ENCODE results near the gene OR11H6.
"Not testable (repeated sequence)": the region's sequence is repeated elsewhere in the genome, so short reads cannot be mapped to it uniquely, and the experiment has no call there.

OR11H6 gene, protein sequence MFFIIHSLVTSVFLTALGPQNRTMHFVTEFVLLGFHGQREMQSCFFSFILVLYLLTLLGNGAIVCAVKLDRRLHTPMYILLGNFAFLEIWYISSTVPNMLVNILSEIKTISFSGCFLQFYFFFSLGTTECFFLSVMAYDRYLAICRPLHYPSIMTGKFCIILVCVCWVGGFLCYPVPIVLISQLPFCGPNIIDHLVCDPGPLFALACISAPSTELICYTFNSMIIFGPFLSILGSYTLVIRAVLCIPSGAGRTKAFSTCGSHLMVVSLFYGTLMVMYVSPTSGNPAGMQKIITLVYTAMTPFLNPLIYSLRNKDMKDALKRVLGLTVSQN

DNA sequence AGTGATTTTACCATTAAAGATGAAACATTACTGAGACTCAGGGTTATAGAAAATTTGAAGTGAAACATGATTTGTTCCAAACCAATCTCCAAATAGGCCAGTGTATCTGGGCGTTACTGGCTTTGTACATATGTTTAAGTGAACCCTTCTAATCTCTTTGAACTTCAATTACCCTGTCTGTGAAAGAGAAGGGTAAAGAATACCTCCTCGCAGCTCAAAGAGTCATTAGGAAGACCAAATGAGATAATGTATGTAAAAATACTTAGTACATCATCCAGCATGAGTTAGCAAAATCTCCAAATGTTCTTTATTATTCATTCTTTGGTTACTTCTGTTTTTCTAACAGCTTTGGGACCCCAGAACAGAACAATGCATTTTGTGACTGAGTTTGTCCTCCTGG is at the start of gene OR11H6:
TSS of gene OR11H6 (plus strand) at position 301 of the 400 bp plus-strand sequence. CDS start at position 301, 0 bp downstream.
- H3K9me3 ChIP-seq, result no peaks in the 10 kb centered on the region
- H3K36me3 ChIP-seq, result no peaks in the 10 kb centered on the region
- H3K27me3 ChIP-seq, result no peaks in the 10 kb centered on the region
- no peak within 1 kb of the TSS for H3K4me3 ChIP-seq (ENCODE audit: low read depth in 1 of 2, low read length in 1 of 2)
- no peaks in the 10 kb centered on the region for H3K4me1 ChIP-seq (ENCODE audit: control insufficient read depth in 1 of 2, insufficient read depth in 1 of 2, low read depth in 1 of 2, low read length in 1 of 2)
- no peak within 1 kb of the TSS for H3K27ac ChIP-seq
- TF ChIP-seq, protein P1, sequence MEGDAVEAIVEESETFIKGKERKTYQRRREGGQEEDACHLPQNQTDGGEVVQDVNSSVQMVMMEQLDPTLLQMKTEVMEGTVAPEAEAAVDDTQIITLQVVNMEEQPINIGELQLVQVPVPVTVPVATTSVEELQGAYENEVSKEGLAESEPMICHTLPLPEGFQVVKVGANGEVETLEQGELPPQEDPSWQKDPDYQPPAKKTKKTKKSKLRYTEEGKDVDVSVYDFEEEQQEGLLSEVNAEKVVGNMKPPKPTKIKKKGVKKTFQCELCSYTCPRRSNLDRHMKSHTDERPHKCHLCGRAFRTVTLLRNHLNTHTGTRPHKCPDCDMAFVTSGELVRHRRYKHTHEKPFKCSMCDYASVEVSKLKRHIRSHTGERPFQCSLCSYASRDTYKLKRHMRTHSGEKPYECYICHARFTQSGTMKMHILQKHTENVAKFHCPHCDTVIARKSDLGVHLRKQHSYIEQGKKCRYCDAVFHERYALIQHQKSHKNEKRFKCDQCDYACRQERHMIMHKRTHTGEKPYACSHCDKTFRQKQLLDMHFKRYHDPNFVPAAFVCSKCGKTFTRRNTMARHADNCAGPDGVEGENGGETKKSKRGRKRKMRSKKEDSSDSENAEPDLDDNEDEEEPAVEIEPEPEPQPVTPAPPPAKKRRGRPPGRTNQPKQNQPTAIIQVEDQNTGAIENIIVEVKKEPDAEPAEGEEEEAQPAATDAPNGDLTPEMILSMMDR (IDR thresholded peaks at IDR 0.05), result no peak

DNA sequence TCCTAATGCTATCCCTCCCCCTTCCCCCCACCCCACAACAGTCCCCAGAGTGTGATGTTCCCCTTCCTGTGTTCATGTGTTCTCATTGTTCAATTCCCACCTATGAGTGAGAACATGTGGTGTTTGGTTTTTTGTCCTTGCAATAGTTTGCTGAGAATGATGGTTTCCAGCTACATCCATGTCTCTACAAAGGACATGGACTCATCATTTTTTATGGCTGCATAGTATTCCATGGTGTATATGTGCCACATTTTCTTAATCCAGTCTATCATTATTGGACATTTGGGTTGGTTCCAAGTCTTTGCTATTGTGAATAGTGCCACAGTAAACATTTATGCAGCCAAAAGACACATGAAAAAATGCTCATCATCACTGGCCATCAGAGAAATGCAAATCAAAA is 49.3 kb upstream of the OR11H6 start:
- not testable (repeated sequence) for H3K36me3 ChIP-seq; H3K27me3 ChIP-seq; H3K4me3 ChIP-seq (ENCODE audit: low read depth in 1 of 2, low read length in 1 of 2); H3K4me1 ChIP-seq (ENCODE audit: control insufficient read depth in 1 of 2, insufficient read depth in 1 of 2, low read depth in 1 of 2, low read length in 1 of 2); H3K27ac ChIP-seq; H3K9me3 ChIP-seq

DNA sequence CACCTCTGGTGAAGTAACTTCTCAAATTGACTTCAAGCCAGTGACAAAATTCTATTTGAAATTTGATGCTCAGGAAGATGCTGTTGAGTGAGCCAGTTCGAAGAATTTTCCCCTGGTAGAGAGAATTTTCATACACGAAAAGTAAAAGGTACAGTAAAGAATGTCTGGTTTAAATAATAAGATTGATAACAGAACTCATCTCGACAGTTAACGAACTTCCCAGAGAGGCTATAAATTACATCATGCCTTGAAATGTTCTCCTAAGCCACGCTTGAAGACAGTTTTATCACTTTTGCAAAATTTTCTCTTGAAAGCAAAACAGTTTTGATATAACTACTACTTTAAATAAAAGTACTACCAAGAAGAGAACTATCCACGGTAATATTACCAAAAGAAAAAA is 47.2 kb upstream of the OR11H6 start:
- Histone ChIP-seq H3K9me3 (no peaks in the 10 kb centered on the region), H3K27me3 (no peaks in the 10 kb centered on the region), H3K4me3 (ENCODE audit: low read depth in 1 of 2, low read length in 1 of 2) (no peak overlapping the region), H3K4me1 (ENCODE audit: control insufficient read depth in 1 of 2, insufficient read depth in 1 of 2, low read depth in 1 of 2, low read length in 1 of 2) (peaks cover 9% of the 10 kb centered on the region in 2 experiments), H3K27ac (no peak overlapping the region), H3K36me3 (no peaks in the 10 kb centered on the region)
- TF ChIP-seq, protein P1 (IDR thresholded peaks at IDR 0.05), result no peak

DNA sequence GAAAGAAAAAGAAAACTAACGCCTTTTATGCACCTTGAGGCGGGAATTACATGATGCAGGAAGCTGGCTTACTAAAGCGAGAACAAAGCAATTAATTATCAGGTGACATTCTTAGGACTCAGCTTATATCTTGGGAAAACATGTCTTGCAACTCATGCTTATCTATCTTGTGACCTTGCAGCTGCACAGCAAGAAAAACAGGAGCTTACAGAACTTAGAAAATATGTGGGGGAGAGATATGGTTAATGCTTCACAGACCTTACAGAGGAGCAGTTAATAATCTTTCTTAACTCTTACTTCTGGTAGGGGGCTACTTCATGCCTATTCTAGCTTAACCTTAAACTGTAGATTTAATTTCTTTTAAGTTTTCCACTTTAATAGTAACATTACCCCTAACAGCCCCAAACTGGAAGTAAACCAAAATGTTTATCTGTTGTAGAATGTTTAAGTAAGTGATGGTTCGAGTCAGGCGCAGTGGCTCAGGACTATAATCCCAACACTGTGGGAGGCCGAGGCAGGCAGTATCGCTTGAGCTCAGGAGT is 46.0 kb upstream of the OR11H6 start:
- H3K4me1 ChIP-seq (ENCODE audit: control insufficient read depth in 1 of 2, insufficient read depth in 1 of 2, low read depth in 1 of 2, low read length in 1 of 2), result peaks cover 9% of the 10 kb centered on the region in 2 experiments
- TF ChIP-seq, protein P1 (IDR thresholded peaks at IDR 0.05), result no peak
- H3K27me3 ChIP-seq, result no peaks in the 10 kb centered on the region
- H3K9me3 ChIP-seq, result no peaks in the 10 kb centered on the region
- no peak overlapping the region for H3K27ac ChIP-seq
- H3K36me3 ChIP-seq, result no peaks in the 10 kb centered on the region
- no peak overlapping the region for H3K4me3 ChIP-seq (ENCODE audit: low read depth in 1 of 2, low read length in 1 of 2)

DNA sequence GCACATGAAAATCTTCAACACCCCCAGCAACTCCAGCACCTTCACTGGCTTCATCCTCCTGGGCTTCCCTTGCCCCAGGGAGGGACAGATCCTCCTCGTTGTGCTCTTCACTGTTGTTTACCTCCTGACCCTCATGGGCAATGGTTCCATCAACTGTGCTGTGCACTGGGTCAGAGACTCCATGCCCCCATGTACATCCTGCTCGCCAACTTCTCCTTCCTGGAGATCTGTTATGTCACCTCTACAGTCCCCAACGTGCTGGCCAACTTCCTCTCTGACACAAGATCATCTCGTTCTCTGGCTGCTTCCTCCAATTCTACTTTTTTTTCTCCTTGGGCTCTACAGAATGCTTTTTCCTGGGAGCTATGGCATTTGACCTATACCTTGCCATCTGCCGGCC is 44.3 kb upstream of the OR11H6 start:
- Histone ChIP-seq H3K4me1 (ENCODE audit: control insufficient read depth in 1 of 2, insufficient read depth in 1 of 2, low read depth in 1 of 2, low read length in 1 of 2) (peaks cover 9% of the 10 kb centered on the region in 2 experiments), H3K9me3 (no peaks in the 10 kb centered on the region), H3K27me3 (no peaks in the 10 kb centered on the region), H3K36me3 (no peaks in the 10 kb centered on the region), H3K27ac (no peak overlapping the region), H3K4me3 (ENCODE audit: low read depth in 1 of 2, low read length in 1 of 2) (no peak overlapping the region)
- TF ChIP-seq, protein P1 (IDR thresholded peaks at IDR 0.05), result no peak

DNA sequence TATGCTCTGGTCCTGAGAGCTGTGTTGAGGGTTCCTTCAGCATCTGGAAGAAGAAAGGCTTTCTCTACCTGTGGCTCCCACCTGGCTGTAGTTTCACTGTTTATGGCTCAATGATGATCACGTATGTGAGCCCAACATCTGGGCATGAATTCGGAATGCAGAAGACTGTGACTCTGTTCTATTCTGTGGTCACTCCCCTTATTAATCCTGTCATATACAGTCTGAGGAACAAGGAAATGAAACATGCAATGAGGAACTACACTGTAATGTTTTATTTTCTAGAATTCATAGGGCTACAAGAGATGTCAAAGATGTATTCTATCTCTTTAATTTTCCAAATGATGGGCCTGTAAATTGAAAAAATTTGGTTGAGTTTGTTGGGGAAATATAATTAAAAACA is 43.6 kb upstream of the OR11H6 start:
- no peak overlapping the region for H3K4me3 ChIP-seq (ENCODE audit: low read depth in 1 of 2, low read length in 1 of 2)
- no peaks in the 10 kb centered on the region for H3K9me3 ChIP-seq
- TF ChIP-seq, protein P1 (IDR thresholded peaks at IDR 0.05), result no peak
- no peaks in the 10 kb centered on the region for H3K27me3 ChIP-seq
- no peak overlapping the region for H3K27ac ChIP-seq
- H3K36me3 ChIP-seq, result no peaks in the 10 kb centered on the region
- H3K4me1 ChIP-seq (ENCODE audit: control insufficient read depth in 1 of 2, insufficient read depth in 1 of 2, low read depth in 1 of 2, low read length in 1 of 2), result peaks cover 9% of the 10 kb centered on the region in 2 experiments
